HepG2 (cell line): ENCODE data around the gene ELF2. TPM values are rescaled to one million over a fixed set of nuclear protein-coding genes. Genes with fewer than 3 reads are reported as not detected.

Experiments used
- ATAC-seq: fragments of 200-7000 bp; cut with Tn5 transposase; 3 replicates; pipeline ENCODE4 v1.9.1; 2020; ENCODE audit warnings: mild to moderate bottlenecking, moderate library complexity
- BruUV-seq: library from RNA; stranded (reverse); fragments of 400-500 nt; replicated peaks from 2 replicates; lab custom pipeline; 2021; lab: Mats Ljungman, UMichigan
- CTCF ChIA-PET: fragments of 300-600 bp; formaldehyde crosslinking; extraction: SDS; loops from one replicate; lab custom pipeline; 2021; ENCODE audit warnings: low total read pairs, inconsistent platforms, low intra/inter-chr PET ratio; lab: Yijun Ruan, JAX
- POLR2A ChIA-PET: fragments of 350-600 bp; sonication (Branson Sonifier 250); formaldehyde crosslinking; loops from one replicate; lab custom pipeline; 2020; ENCODE audit warnings: antibody characterized with exemption, inconsistent platforms; lab: Yijun Ruan, JAX
- DNase-seq: peaks from one replicate; pipeline ENCODE4 v3.0.0-alpha.2; 2015; ENCODE audit warnings: low spot score
- FAIRE-seq: peaks from 3 replicates; lab custom pipeline; 2011; peaks lifted over from hg19 to GRCh38; lab: Jason Lieb, UNC
- H2AFZ ChIP-seq: one replicate; pipeline ENCODE4 v1.6.1; 2011; ENCODE audit warnings: low read length, inconsistent platforms
- H3K27ac ChIP-seq: fragments of 300-600 bp; 3 replicates; pipeline ENCODE4 v1.8.0; 2011; ENCODE audit warnings: mixed run types, mild to moderate bottlenecking, mixed read lengths, low read length, inconsistent platforms; ENCODE audit not compliant: insufficient read depth; ENCODE audit errors: extremely low read length
- H3K27me3 ChIP-seq, 2 experiments: fragments of 200-600 bp in 1 of 2; 2 replicates in 1 of 2; 3 replicates in 1 of 2; pipeline versions ENCODE4 v1.6.0 to v1.8.0; 2011; ENCODE audit warnings: low read length in 2 of 2, mild to moderate bottlenecking in 2 of 2, moderate library complexity in 2 of 2, inconsistent platforms in 1 of 2; ENCODE audit not compliant: insufficient read depth in 2 of 2, control insufficient read depth in 1 of 2
- H3K36me3 ChIP-seq, 2 experiments: fragments of 200-600 bp in 1 of 2; replicated peaks in 1 of 2; 2 replicates in 1 of 2; 3 replicates in 1 of 2; pipeline versions ENCODE4 v1.5.1 to v1.8.0; 2011; ENCODE audit warnings: low read length in 2 of 2, inconsistent platforms in 1 of 2; ENCODE audit not compliant: insufficient read depth in 2 of 2, control insufficient read depth in 1 of 2
- H3K4me1 ChIP-seq: 2 replicates; pipeline ENCODE4 v1.5.1; 2012; ENCODE audit warnings: low read length, inconsistent platforms; ENCODE audit not compliant: insufficient read depth
- H3K4me2 ChIP-seq: 2 replicates; pipeline ENCODE4 v1.6.0; 2011; ENCODE audit warnings: low read depth, low read length, inconsistent platforms
- H3K4me3 ChIP-seq, 3 experiments: fragments of 200-600 bp in 1 of 3; sonication (generic), shearing (Covaris generic) in 1 of 3; replicated peaks in 1 of 3; 2 replicates each; pipeline ENCODE4 v1.5.1; 2011 to 2016; ENCODE audit warnings: low read length in 3 of 3, inconsistent platforms in 2 of 3, low read depth in 2 of 3, mild to moderate bottlenecking in 2 of 3, control low read depth in 1 of 3, mixed read lengths in 1 of 3; ENCODE audit not compliant: insufficient read depth in 1 of 3
- H3K79me2 ChIP-seq: one replicate; pipeline ENCODE4 v1.6.1; 2011; ENCODE audit warnings: low read length, inconsistent platforms; ENCODE audit not compliant: insufficient read depth
- H3K9ac ChIP-seq: 2 replicates; pipeline ENCODE4 v1.6.0; 2011; ENCODE audit warnings: mild to moderate bottlenecking, low read depth, low read length, inconsistent platforms; ENCODE audit not compliant: insufficient read depth
- H3K9me3 ChIP-seq: 2 replicates; pipeline ENCODE4 v1.5.1; 2012; ENCODE audit warnings: mild to moderate bottlenecking, low read length
- H4K20me1 ChIP-seq: 2 replicates; pipeline ENCODE4 v1.6.0; 2011; ENCODE audit warnings: inconsistent platforms, mild to moderate bottlenecking, low read length, moderate library complexity; ENCODE audit not compliant: insufficient read depth
- DDIT3 ChIP-seq: sonication (generic); formaldehyde crosslinking; IDR thresholded peaks from 2 replicates; pipeline ENCODE4 v1.4.0; 2020; ENCODE audit warnings: mild to moderate bottlenecking, missing genetic modification reagents
- GLI4 ChIP-seq: sonication (generic); formaldehyde crosslinking; IDR thresholded peaks from 2 replicates; pipeline ENCODE4 v1.5.1; 2020; ENCODE audit warnings: missing genetic modification reagents, mild to moderate bottlenecking, moderate library complexity, borderline replicate concordance
- HMG20B ChIP-seq: conservative IDR thresholded peaks from 2 replicates; pipeline ENCODE4 v1.6.1; 2016; ENCODE audit warnings: missing genetic modification reagents, missing compliant biosample characterization
- MAF1 ChIP-seq: sonication (generic); formaldehyde crosslinking; IDR thresholded peaks from 2 replicates; pipeline ENCODE4 v1.5.0; 2020; ENCODE audit warnings: missing genetic modification reagents, borderline replicate concordance
- MZF1 ChIP-seq: sonication (generic); formaldehyde crosslinking; IDR thresholded peaks from 2 replicates; pipeline ENCODE4 v1.8.1; 2023; ENCODE audit warnings: mild to moderate bottlenecking, missing genetic modification reagents, borderline replicate concordance
- NBN ChIP-seq: fragments of 450-650 bp; conservative IDR thresholded peaks from 2 replicates; pipeline ENCODE4 v1.6.1; 2017
- PHB2 ChIP-seq: fragments of 450-650 bp; IDR thresholded peaks from 2 replicates; pipeline ENCODE4 v1.6.1; 2018; ENCODE audit not compliant: partially characterized antibody
- SUZ12 ChIP-seq: fragments of 150-350 bp; IDR thresholded peaks from 2 replicates; pipeline ENCODE4 v1.6.1; 2014; ENCODE audit warnings: low read depth, low read length
- THAP7 ChIP-seq: sonication (generic); formaldehyde crosslinking; IDR thresholded peaks from 2 replicates; pipeline ENCODE4 v1.8.1; 2023; ENCODE audit warnings: mild to moderate bottlenecking, missing genetic modification reagents
- ZBTB33 ChIP-seq: sonication (generic); formaldehyde crosslinking; IDR thresholded peaks from 2 replicates; pipeline ENCODE4 v1.4.0; 2020; ENCODE audit warnings: missing genetic modification reagents
- ZBTB37 ChIP-seq: sonication (generic); formaldehyde crosslinking; IDR thresholded peaks from 2 replicates; pipeline ENCODE4 v1.4.0; 2020; ENCODE audit warnings: mild to moderate bottlenecking, missing genetic modification reagents
- ZBTB7B ChIP-seq: sonication (generic); formaldehyde crosslinking; IDR thresholded peaks from 2 replicates; pipeline ENCODE4 v1.4.0; 2020; ENCODE audit warnings: missing genetic modification reagents
- ZFX ChIP-seq: sonication (generic); formaldehyde crosslinking; IDR thresholded peaks from 2 replicates; pipeline ENCODE4 v1.4.0; 2020; ENCODE audit warnings: mild to moderate bottlenecking, low read depth, missing genetic modification reagents, moderate library complexity
- ZNF256 ChIP-seq: sonication (generic); formaldehyde crosslinking; conservative IDR thresholded peaks from 2 replicates; pipeline ENCODE4 v1.4.0; 2020; ENCODE audit warnings: missing genetic modification reagents
- ZNF432 ChIP-seq: sonication (generic); formaldehyde crosslinking; IDR thresholded peaks from 2 replicates; pipeline ENCODE4 v1.5.0; 2020; ENCODE audit warnings: missing genetic modification reagents, mild to moderate bottlenecking, borderline replicate concordance
- ZNF749 ChIP-seq: sonication (generic); formaldehyde crosslinking; IDR thresholded peaks from 2 replicates; pipeline ENCODE4 v1.8.0; 2022; ENCODE audit warnings: mild to moderate bottlenecking, missing genetic modification reagents, moderate library complexity, borderline replicate concordance
- WGBS: methylation state at CpG from one replicate; pipeline ENCODE4 v1.1.6; 2017; ENCODE audit warnings: low lambda C conversion rate; 5-methylcytosine and 5-hydroxymethylcytosine counted together
- in situ Hi-C: cut with HindIII; loops from 2 replicates; pipeline ENCODE4 v1.10.0; 2017; ENCODE audit warnings: low pct_unique_long_range_greater_than_20kb; ENCODE audit not compliant: extremely low pct_ligation_motif_present
- intact Hi-C: fragments of 100-400 bp; cut with micrococcal nuclease; formaldehyde crosslinking; loops from one replicate; pipeline ENCODE4 v1.10.0; 2022; ENCODE audit not compliant: unreplicated experiment
- polyA plus RNA-seq, 8 experiments: library from polyadenylated mRNA; depleted of rRNA in 3 of 8; stranded (reverse) in 7 of 8; unstranded in 1 of 8; fragments of >200 nt; fragmentation: Illumina TruSeq in 4 of 8; extraction: Trizol in 4 of 8; gene quantifications; 2 replicates each; pipeline versions ENCODE4 v1.2.1 to v1.2.3, GENCODE V29; 2011 to 2016; ENCODE audit warnings: low read depth in 4 of 8, missing spikeins in 1 of 8, mixed read lengths in 1 of 8; ENCODE audit not compliant: insufficient read depth in 1 of 8
- total RNA-seq, 5 experiments: library from RNA; depleted of rRNA; stranded (reverse); fragments of >200 nt; fragmentation: Illumina TruSeq; extraction: Trizol; gene quantifications; 2 replicates each; pipeline ENCODE4 v1.2.3, GENCODE V29; 2016; ENCODE audit warnings: low read depth in 1 of 5

The ELF2 gene
- total and polyA plus RNA-seq, 2 of the 13 experiments (the other 11 are each of a cell fraction or from before 2014, with no cell fraction given), result 28.6 to 35.4 TPM

- POLR2A ChIA-PET, result interaction anchor here (0.9 to 3.4 kb wide), 4 partner anchors 9 to 147 kb away, joined by 3 to 21 read pairs (median 4); partner anchors contain the start of genes ELF2 and NAA15
Observed at GRCh38 chr4:139154134-139154421, 22.9 kb downstream of the ELF2 start.

More at GRCh38 chr4:139154134-139154421, 22.9 kb downstream of the ELF2 start:
- ATAC-seq (no peak), DNase-seq (no peak), FAIRE-seq (no peak)
- H3K4me1 ChIP-seq, result peaks cover 26% of the 10 kb centered on the region
- peaks cover 26% of the 10 kb centered on the region for H3K79me2 ChIP-seq
- intact Hi-C loops (no loop called here), in situ Hi-C loops (no loop called here)
- peaks cover 15% of the 10 kb centered on the region; the same call in 1 of the 2 replicates for H4K20me1 ChIP-seq
- TSS peak; percentile 79 for BruUV-seq
- H3K9ac ChIP-seq, result 0 out of 2 replicates have a peak overlapping the region, but pooled peaks have one; percentile 26
- no peak overlapping the region for H2AFZ ChIP-seq
- H3K27ac ChIP-seq, result peak overlapping the region; percentile 50
- no peak for TF ChIP-seq ZNF432 (CRISPR knock-in tag)
- TF ChIP-seq ZFX (CRISPR knock-in tag), result no peak
- no peak for TF ChIP-seq ZBTB33 (CRISPR knock-in tag)
- no peak for TF ChIP-seq THAP7 (CRISPR knock-in tag)
- TF ChIP-seq ZBTB7B (CRISPR knock-in tag), result no peak
- TF ChIP-seq GLI4 (CRISPR knock-in tag), result no peak
- no peak for TF ChIP-seq SUZ12
- no peak for TF ChIP-seq PHB2
- no peak for TF ChIP-seq DDIT3
- no peak for TF ChIP-seq ZNF256
- TF ChIP-seq ZBTB37 (CRISPR knock-in tag), result no peak
- no peak for TF ChIP-seq ZNF749
- no peak for TF ChIP-seq MAF1 (CRISPR knock-in tag)
- TF ChIP-seq NBN, result no peak
- no peak for TF ChIP-seq MZF1 (CRISPR knock-in tag)
- TF ChIP-seq HMG20B (CRISPR knock-in tag), result no peak
- CTCF ChIA-PET, result no interaction called here
- no peaks in the 10 kb centered on the region for H3K27me3 ChIP-seq
- no peaks in the 10 kb centered on the region for H3K36me3 ChIP-seq
- 56% methylated on average over 2 of the region's 2 CpGs for WGBS
- no peaks in the 10 kb centered on the region for H3K9me3 ChIP-seq
- no peak overlapping the region for H3K4me3 ChIP-seq
- H3K4me2 ChIP-seq, result peak overlapping the region; percentile 47
